NCI-H345 (cell line): ENCODE data around the gene TMEM131.
A peak's percentile ranks its signal among the peaks of the same experiment; 100 is the strongest.

Source experiments
- DNase-seq: peaks from one replicate; lab custom pipeline; 2025; lab: John Stamatoyannopoulos, UW

Gene TMEM131

DNA sequence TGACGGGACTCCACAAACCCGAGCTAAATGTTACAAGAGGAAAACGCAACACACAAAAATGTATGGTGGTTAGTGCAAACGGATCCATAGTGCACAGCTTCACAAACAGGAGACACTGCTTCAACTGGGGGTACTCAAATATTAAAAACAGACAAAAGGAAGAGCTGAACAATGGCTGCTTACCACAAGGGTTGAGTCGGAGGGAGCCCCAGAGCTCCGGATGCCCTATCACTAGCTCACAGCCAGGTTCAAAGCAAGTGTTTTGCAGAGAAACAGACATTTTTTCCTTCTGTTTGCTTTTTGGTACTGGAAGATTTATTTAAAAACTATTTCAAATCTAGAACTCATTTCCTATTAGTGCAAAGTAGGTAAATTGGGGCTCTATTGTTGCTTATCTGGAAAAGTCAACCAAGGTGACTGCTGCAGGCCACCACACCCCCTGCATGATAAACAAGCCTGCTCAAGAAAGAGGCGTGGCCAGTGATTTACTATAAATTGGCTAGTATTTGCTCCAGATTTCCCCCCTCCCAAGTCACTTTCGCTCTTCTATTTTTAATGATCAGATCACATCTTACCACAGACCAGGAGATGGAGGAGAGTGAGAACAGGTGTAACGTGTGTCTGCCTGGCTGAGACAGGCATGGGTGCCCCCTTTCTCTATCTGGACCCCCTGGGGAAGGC, 235.9 kb downstream of the TMEM131 start:
- DNase-seq: no peak

DNA sequence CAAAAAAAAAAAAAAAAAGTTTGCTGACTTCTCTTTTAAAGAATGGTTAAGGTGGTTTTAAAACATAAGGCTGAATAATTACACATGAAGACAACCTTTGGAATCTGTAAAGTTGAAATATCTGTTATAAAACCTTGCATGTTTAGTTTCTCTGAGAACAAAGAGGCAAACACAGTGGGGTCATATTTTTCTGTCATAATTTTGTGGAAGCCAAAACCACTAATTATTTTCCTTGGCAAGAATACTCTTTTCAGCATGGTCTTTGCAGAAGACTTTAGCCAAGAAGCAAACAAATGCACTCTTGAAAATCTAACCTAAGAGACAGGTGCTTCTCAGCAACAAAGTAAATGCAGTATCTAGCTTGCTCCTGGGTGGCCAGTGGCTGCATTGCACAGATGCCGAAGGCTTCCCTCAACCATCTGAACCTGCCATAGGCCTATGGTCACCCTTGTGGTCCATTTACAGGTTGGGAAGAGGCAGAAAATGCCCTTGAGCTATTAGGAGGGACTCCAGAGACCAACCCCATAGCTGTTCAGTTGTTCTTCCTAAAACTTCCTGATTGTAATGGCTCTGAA, 237.5 kb downstream of the TMEM131 start:
- DNase-seq: no peak

DNA sequence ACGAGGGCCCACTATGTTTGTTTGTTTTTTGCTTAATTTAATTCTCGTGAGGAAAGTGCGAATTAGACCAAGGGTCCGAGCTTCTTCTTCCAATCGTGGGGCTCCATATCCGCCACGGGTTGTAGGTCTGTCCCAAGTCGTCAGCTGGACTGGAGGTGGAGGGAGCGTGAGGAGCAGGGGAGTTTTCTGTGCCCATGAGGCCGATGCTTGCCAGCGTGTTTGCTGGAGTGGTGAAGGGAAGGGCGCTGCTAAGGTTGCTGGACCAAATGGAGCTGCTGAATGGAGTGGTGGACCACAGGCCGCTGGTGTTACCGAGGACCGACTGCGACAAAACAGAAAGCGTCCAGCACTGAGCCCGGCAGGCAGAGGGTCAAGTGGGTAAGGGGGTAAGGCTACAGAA, 238.7 kb downstream of the TMEM131 start:
- no peak for DNase-seq

DNA sequence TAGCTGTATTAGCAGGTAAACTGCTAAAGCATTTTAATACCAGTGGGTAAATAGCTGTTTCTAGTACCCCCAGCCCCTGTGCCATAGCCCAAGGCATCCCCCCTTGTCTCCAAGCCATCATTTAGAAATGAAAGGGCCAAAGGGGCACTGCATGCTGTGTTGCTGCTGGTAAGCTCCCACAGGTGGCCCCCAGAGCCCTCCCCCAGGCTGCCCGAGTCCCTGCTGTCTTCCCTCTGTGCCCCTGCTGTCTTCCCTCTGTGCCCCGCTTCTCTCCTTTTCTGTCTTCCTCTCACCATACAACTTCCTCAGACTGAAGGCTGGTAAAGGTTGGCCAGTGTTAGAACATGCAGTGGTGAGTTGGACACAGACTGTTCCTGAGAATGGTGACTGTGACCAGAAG, 240.3 kb downstream of the TMEM131 start:
- no peak for DNase-seq

DNA sequence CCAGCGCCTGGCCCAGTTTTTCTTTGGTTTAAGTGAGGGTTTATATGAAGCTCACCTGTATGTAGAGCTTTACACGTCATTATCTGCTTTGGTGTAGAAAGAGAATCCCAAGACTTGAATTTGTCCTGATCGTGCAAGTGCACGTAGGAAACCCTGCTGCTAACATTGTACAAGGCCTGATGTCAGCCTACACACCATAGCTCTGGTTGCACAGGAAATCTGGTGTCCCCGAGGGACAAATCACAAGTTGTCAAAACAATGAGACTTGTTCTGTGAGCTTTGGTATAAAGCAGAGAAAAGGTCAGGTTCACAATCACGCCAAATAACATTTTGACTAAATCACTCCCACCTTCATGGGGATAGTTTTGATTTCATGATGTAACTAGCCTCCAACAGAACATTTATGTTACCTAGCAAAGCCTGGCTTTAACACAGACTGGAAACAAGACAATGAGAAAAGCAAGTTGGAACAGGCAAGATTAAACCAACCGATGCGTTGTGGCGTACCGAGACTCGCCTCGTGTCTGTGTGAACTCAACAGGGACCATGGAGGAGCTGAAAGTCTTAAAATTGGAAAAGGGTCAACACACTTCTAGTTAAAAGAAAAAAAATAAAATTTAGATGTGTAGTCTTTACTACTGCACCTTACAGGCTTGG, 240.9 kb downstream of the TMEM131 start:
- no peak for DNase-seq

DNA sequence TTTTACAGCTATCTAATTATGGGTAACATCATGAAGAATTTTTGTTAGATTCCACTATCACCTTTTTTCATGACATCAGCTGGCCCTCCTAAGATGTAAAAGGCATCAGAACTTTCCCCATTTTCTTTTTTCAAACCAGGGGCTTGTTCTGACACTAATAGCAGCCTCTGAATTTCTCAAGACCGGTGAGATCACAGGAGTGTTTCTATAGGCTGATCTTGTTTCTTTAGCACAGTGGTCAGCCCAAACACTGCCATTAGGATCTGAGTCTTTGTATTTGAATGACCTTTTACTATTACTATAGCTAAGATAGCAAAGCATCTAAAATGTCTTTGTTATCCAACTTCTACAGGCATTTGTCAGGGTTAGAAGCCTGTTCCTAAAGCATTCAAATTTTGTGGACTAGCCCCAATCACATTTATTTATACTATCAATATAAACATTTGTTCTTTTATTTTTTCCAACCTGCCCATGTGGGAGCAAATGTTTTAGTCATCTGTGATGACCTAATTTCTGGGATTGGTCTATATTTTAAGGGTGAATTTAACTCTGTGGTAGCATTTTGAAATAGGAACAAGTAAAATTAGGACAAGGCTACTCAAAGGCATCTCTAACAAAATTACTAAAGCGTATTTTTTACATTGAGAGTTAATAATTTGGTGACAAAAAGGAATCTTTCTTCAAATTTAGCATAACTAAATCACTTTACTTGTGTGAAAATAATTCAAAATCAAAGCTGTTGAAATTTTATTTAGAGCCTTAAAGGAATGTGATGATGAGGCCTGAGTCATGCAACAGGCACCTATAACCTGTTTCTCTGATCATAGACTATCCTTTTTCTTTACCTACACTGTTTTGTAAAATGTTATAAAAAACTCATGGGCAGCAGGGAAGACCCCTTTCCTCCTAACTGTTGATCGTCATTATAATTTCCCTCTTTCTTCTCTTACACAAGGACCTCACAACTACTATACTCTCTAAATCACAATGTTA, 243.1 kb downstream of the TMEM131 start:
- no peak for DNase-seq

DNA sequence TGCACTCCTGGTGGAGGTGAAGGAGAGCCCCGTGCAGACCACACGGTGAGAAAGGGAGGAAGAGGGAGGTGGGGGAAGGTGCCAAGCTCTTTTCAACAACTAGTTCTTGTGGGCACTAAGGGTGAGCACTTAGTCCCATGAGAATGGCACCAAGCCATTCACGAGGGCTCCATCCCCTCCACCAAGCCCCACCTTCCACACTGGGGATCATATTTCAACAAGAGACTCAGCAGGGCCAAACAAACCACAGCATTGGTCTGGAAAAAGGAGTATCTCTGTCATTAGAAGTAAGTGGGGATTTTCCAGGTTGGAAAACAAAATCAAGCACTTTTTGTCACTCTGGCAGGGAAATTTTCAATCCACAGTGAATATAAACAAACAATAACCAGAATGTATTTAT, 244.0 kb downstream of the TMEM131 start:
- peak; percentile 73 for DNase-seq

DNA sequence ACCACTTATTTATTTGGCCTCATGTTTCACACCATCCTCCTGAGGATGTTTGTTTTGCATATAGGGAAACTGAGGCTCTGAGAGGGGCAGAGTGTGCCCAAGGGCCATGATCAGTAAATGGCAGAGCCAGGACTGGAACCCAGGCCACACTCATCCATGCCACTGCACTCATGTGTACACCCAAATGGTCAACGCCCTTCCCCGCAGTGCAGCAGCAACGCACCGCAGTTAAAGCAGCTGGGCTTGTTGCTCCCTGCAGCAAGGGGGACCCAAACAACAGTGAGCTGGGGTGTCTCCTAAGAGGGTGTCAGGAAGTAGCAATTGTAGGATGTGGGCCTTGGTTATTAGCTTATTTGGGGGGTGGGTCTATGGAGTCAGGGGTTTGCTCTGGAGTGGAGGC, 245.7 kb downstream of the TMEM131 start:
- no peak for DNase-seq

DNA sequence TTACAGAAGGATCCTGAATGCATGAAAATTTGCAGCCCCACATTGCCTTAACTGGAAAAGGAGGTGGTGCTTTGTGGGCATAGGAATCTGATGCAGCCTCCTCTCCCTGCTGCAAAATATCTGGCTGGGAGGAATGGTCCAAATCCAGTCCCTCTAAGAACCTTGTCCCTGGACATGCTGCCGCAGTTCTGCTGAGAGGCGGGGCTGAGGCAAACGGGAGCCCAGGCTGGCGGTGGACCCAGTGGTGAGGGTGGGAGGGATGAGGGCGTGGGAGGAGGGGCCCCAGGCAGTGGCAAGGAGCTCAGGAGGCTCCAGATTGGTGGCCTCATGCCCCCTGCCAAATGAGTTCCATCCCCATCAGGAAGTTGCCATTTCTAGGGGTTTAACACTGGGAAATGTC, 246.2 kb downstream of the TMEM131 start:
- DNase-seq: no peak

DNA sequence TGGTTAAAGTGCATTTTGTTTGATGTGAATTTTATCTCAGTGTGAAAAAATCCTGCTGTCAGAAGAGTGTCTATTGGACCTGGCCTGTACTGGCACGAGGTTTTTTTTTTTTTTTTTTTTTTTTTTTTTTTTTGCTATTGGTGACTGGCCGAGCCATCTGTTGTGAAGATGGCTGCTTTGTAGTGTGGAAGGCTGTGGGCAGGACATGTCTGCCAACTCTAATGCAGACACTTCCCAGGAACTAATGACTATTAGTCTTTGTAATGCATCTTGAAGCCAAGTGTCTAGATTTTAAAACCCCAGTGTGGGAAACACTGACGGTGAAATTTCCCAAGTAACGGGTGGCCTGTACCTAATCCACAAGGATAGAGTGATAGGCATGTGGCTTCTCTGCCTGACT, 248.0 kb downstream of the TMEM131 start:
- no peak for DNase-seq

DNA sequence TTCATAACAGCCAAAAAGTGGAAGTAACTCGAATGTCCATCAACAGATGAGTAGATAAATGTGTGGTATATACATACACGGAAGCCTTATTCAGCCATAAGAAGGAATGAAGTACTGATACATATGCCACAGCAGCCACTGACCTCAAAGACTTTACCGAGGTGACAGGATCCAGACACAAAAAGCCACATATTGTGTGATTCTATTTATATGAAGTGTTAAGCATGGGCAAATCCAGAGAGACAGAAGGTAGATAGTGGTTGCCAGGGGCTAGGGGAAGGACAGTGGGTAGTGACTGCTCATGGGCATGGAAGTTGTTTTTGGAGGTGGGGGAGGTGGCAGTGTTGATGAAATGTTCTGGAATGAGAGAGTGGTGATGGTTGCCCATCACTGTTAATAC, 248.5 kb downstream of the TMEM131 start:
- no peak for DNase-seq

DNA sequence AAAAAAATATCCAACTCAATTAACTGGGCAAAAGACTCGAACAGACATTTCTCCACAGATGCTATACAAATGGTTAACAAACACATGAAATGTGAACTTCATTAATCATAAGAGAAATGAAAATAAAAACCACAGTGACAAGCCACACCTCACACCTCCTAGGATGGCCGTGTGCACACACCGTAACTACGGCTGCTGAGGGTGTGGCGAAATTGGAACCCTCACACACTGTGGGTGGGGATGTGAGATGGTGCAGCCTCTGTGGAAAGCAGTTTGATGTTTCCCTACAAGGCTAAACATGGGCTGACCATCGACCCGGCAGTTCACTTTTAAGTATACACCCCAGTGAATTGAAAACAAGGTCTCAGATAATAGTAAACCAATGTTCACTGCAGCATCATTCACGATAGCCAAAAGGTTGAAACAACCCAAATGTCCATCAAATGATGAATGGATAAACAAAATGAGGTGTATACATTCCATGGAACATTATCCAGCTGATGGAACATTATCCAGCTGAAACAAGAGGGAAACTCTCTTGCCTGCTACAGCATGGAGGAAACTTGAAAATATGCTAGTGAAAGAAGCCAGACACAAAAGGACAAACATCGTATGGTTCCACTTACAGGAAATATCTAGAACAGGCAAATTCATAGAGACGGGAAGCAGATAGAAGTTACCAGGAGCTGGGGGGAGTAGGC, 250.1 kb downstream of the TMEM131 start:
- no peak for DNase-seq

DNA sequence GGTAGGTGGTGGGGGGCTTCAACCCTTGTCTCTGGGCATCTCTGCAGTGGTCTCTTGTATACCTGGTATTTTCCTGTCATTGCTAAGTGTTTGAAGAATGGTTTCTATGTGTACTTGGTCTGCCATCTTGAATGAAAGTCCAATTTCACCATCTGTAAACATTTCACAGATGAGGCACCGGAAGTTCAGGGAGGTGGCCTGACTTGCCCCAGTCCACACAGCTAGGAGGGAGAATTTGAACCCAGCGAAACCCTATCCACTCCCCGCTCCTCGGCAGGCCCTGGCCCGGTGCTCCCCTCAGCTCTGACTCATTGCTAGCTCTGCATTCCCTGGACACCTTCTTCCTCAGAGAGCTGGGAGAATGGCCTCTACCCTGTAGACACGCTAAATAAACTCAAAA, 251.8 kb downstream of the TMEM131 start:
- no peak for DNase-seq

DNA sequence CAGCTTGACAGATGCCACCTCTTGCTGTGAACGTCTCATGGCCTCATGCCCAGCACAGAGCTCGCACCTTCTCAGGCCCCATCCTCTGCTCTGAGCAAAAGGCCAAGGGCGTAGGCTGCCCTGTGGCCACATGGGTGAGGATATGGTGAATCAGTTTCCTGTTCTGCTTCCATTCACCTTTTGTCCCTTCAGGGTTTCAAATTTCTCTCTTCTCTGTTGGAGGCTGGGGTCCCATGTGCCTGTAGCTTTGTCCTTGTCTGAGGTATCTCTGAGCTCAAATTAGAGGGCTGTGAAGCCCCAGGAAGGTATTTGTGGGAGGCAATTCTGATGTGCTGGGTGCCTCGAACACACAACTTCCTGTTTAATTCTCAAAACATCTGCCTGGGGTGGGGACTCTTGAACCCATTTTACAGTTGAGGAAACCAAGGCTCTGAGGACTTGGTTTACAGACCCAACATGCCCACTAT, 253.3 kb downstream of the TMEM131 start:
- DNase-seq: no peak

DNA sequence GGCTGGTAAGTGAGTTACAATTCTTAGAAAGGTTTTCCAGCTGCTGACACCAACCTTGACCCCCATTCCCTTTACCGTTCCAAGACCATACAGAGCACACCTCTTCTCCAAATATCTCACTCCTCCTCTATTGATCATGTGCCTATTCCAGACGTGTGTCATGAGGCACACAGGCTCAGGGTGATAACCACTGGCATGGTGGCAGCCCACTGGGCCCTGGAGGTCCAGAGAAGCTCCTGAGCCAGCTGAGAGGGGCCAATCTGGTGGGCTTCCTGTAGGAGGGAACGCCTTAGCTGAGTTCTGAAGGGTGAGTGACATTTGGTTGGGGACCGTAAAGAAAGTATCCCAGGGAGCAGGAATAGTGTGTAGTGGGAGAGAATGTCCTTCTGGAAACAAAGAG, 254.1 kb downstream of the TMEM131 start:
- DNase-seq: no peak

DNA sequence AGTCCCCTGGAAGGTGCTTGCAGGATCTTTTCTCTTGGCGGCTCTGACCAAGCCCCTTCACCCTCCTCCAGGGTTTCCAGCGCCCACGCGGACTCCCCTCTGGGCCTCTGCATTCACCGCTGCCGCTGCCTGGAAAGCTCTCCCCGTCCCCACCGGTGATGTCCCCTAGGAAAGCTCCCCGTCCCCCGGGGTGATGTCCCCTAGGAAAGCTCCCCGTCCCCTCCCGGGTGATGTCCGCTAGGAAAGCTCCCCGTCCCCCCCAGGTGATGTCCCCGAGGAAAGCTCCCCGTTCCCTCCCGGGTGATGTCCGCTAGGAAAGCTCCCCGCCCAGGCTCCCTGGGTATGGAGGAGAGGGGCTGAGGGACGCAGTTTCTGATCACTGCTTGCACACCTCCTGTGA, 254.5 kb downstream of the TMEM131 start:
- DNase-seq: no peak

DNA sequence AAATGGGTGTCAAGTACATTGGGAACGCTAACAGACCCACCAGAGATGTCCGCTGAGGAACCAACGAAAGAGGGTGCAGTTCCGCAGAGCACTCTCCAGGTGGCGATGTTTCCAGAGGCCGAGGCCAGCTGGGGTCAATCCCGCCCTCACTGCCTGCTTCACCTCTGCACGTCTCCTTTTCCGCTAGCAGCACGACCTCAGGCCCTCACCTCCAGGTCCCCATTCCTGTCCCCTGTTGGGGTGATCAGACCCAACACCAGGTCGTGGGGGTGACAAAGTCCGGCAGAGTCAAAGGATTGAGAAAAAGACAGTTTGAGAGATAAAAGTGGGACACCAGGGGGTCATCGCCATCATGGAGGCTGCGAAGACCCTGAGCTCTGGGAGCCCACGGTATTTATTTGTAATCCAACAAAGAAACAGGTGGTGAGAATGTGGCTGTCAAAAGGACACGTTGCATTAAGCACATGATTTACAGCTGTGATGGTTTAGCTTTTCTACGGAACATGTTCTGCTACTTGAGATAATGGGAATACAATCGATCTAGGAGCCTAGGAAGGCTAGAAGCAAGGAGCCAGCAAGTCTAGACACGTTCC, 255.1 kb downstream of the TMEM131 start:
- peak; percentile 87 for DNase-seq

DNA sequence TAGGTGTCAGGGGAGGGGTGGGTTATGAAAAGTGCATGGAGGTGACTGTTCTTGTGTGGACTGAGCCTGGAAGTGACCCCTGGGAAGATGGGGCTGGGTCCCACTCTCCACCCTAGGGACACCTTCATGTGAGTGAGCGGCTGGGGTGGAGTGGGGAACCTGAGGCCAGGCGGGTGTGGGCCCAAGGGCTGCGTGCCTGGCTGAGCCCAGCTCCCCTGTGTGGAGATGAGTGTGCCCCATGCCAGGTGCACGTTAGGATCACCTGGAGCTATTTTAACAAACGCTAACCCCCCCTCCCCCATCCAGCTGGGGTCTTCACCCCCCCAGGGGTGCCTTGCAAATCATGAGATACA, 255.9 kb downstream of the TMEM131 start:
- peak; percentile 48 for DNase-seq

DNA sequence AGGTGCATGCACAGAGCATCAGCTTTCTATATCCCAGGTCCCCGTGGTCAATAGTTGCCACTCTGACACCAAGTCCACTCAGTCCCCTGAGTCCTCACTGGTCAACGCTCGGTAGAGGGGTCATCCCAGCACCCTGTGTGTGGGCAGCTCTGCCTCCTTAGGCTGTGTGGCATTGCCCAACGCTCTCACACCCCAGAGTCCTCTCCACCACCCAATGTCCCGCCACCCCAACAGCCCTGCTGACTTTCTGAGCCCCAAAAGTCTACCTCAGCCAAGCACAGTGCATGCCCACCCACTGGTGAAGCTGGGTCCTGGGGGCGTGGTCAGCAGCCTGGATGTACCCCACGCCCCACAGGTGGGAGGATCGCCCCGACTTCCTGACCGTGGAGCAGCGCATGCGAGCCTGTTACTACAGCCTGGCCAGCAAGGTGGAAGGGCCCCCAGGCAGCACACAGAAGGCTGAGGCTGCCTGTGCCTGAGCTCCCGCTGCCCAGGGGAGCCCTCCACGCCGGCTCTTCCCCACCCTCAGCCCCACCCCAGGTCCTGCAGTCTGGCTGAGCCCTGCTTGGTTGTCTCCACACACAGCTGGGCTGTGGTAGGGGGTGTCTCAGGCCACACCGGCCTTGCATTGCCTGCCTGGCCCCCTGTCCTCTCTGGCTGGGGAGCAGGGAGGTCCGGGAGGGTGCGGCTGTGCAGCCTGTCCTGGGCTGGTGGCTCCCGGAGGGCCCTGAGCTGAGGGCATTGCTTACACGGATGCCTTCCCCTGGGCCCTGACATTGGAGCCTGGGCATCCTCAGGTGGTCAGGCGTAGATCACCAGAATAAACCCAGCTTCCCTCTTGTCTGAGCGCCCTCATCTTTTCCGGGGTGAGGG, 256.5 kb downstream of the TMEM131 start:
- no peak for DNase-seq
